Activated T-cell treated with anti-CD3 and anti-CD28 coated beads for 1 hour (primary cell): ENCODE data around the gene SH3PXD2A.
"Not testable (repeated sequence)": the region's sequence is repeated elsewhere in the genome, so short reads cannot be mapped to it uniquely, and the experiment has no call there.

ENCODE experiments used
- DNase-seq: peaks from one replicate; pipeline ENCODE4 v3.0.0-alpha.2; 2020; ENCODE audit warnings: low read depth

SH3PXD2A gene

DNA sequence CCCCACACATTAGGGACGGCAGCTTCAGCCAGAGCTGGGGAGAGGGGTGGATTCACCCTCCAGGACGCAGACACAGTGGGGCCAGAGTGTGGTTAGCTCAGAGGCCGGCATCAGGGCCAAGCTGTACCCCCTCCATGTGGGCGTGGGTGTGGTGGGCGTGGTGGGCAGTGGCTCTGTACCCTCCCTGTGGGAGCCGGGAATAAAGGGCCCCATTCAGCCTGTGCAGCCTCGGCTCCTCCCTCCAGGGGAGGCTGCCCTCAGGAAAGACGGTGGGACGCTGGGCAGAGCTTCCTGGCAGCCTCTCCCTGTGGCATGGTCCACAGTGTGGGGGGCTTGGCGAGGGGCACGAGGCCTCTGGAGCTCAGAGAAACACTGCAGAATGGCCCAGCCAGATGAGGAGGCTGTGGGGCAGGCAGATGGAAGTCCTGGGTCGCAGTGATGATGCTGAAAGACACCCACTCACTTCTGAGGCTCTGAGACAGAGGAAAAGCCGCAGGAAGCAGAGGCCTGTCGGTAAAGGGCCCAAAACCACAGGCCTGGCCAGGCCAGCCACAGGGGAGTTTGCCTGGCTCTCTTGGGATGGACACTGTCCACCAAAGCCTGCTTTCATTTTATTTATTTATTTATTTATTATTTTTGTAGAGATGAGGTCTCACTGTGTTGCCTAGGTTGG, 108.0 kb downstream of the SH3PXD2A start:
- no peak for DNase-seq

DNA sequence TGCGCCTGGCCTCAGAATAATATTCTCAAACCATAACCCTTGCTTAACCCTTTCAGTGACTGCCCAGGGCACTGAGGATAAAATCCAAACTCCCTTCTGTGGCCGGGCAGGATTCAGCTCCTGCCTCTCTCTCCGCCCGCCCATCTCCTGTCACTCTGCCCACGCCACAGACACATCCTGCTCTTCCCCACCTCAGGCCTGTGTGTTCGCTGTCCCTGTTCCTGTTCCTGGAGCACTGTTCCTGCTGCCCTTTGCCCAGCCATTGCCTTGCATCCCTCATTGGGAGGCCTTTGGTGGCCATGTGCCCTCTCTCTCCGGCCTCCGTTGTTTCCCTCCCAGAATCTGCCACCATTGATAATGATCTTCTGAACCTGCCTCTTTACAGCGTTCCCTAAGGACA, 108.8 kb downstream of the SH3PXD2A start:
- DNase-seq, result no peak

DNA sequence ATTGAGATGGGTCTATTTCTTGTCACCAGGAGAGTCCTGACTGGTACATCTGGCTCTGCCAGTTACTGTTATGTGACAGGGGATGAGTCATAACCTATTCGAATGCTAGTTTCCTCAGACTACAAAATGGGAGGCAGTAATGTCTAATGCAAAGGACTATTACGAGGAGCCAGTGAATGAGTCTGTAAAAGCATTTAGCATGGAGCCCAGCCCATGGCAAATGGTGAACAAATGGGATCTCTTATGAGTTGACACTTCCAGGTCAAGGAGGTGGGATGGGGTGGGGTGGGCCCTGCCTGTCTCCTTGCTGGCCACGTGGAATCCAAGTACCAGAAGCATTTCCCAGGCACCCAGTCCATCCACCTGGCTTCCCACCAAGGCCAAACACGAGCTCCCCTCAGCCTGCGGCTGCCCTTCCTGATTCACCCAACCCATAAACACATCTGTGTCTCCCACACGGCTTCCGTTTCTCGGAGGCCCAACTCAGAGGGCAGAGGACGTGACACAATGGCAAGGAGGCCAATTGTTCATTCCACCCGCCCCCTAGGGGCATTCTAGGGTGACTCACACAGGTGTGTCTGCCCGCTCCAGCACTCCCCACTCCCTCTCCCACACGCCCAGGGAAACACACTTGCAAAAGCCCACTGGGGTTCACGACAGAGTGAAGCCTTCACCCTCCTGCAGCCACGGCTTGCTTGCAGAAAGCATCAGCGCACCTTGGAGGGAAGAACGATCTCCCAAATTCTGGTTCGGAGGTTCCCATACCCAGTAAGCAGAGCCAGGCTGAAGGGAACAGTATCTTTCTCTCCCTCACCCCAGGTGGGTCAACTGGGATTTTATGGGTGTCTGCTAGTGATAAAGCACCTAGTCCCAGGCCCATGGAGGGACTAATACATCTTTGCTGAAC, 109.8 kb downstream of the SH3PXD2A start:
- DNase-seq, result peak; percentile 37

DNA sequence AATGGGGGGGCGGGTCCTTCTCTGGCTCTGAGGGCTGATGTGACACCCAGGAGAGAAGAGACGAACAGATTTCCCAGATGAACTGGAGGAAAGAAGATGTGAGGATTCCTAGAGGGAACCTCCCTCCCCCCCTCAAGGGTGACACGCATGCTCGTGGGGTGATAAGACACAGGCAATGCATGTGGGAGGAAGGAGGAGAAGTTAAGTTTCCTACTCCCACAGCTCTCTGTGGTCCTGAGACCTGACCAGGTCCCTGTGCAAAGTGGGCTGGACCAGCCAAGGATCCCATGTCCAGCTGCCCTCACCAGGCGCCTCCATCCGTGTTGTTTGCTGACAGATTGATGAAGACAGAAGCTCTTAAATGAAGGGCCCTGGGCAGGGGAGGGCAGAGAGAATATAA, 112.6 kb downstream of the SH3PXD2A start:
- no peak for DNase-seq

DNA sequence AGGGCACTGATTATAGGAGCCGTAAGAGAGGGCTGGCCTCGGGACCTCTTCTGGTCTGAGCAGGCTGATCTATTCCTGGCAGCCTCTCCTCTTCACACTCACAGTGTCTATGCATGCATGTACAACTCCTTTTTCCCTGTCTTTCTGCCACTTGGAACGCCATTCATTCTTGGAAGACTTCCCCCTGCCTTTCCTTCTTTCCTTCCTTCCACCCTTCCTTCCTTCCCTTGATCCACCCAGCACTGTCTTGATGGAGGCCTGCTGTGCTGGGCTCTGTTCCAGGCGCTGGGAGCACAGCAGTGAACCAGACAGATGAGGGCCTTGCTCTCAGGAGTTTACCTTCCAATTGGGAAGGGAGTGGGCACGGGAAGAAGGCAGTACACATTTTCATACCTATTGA, 114.8 kb downstream of the SH3PXD2A start:
- no peak for DNase-seq

DNA sequence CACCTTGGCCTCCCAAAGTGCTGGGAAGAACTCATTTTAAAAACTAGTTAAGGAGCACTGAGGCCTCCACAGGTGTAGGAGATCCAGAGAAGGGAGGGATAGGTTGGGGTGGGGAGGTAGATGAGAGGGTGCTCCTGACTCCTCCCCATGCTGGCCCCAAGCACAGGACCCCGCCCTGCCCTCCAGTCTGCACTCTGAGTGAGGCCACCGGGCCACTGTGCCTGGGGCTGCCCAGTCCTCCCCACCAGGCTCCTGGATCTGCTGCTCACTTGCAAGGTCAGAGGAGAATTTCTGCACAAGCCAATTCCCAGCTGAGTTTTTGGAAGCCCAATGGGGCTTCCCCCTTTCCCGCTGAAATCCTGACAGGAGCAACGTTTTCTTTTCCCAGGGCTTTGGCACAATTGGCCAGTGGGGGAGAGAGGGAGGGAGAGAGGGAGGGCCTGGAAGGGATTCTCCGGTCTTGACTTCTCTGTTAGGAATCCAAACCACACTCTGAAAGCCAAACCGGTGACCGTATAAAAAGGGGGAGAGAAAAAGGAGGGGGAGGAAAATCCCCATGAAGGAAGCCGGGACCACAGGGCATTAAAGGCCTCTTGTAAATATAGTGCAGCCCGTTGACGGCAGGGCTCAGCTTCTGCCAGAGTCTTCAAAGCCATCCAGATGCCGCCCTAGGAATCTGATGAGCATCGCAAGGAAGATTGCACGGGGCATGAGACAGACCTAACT, 116.2 kb downstream of the SH3PXD2A start:
- no peak for DNase-seq

DNA sequence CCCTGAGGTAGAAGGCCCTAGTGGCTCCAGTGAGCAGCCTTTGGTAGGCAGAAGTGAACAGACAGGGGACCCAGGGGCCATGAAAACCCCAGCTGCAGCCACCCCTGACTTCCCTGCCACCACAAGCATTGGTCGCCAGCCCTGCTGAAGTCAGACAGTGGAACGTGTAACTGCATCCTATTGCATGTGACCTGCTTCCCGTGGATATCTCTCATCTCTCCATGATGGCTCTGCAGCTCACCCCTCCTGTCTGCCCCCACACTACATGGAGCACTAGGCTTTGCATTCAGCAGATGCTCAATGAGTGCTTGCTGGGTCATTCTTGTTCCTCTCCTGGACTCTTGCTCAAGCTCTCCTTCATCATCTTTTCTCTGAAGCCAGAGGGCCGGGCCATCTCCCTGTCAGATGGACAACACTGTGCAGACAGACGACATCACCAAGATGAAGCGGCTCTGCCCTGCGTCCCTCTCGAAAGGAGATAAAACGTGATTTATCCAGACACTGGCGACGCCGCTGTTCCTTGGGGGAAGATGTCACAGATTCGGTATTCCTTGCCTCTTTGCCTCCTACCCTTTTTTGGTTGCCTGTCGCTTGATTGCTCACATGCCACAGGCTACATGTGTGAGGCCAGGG, 117.5 kb downstream of the SH3PXD2A start:
- no peak for DNase-seq

DNA sequence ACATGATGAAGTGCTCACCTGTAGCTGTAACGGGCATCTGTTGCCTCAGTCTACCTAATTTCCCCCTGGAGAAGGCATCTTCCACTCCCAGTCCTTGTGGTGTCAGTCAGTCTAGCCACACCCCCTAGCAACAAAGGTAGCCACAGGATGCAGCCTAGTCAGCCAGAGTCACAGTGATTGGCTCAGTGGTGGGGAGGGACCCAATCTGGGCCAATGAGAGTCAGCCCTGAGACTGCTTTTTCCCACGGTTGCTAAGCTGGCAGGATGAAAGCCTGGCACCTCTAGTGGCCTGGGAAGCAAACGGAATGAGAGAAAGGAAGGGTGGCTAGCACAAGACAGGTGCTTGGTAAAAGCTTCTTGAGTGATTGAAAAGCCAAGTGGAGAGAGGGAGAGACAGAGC, 118.6 kb downstream of the SH3PXD2A start:
- no peak for DNase-seq

DNA sequence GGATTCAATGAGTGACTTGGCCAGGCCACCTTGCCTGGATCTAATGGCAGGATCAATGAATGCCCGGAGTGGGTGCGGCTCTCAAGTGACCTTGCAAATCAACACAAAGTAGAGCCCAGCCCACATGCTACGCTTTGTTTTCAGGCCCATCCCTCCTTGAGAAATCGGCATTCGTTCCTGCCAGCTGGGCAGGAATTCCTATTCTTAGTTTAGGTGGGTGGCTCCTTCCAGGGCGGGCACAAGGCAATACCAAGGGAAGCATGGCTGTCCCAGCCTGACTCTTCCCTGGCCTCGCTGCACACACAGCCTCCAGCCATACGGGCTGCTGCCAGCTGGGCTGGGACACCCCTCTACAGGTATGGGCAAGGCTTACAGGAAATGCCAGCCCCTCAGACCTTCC, 119.3 kb downstream of the SH3PXD2A start:
- DNase-seq, result no peak

DNA sequence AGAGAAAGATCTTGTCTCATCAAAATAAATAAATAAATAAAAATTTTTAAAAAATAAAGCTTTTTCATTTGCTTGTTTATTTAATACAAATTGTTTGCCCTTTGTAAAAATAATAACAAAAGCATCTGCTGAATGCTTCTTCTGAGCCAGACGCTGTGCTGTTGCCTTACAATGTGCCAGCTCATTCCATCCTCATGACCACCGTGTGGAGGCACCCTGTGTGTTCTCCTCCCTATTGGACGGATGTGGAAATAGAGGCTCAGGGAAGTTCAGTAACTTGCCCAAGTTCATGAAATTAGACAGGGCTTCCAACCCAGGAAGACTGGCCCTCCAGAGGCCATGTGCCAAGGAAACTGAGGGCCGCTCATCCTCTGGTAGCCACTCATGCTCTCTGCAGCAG, 120.6 kb downstream of the SH3PXD2A start:
- no peak for DNase-seq

DNA sequence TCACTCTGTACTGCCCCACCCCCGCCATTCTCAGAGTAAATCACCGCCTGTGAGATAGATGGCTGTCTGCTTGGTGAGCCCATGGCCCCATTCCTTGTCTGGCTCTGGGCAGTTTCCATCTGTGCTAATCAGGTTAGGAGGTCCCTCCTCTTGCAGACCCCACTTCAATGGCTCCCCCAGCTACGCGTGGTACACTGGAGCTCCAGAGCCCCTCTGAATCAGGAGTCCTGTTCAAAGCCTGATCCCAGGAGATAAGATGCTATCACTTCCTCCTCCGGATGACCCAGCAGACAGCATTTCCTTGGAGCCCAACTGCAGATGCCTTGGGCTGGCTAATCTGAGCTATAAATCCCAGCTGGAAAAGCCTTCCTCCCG, 122.3 kb downstream of the SH3PXD2A start:
- DNase-seq, result no peak

DNA sequence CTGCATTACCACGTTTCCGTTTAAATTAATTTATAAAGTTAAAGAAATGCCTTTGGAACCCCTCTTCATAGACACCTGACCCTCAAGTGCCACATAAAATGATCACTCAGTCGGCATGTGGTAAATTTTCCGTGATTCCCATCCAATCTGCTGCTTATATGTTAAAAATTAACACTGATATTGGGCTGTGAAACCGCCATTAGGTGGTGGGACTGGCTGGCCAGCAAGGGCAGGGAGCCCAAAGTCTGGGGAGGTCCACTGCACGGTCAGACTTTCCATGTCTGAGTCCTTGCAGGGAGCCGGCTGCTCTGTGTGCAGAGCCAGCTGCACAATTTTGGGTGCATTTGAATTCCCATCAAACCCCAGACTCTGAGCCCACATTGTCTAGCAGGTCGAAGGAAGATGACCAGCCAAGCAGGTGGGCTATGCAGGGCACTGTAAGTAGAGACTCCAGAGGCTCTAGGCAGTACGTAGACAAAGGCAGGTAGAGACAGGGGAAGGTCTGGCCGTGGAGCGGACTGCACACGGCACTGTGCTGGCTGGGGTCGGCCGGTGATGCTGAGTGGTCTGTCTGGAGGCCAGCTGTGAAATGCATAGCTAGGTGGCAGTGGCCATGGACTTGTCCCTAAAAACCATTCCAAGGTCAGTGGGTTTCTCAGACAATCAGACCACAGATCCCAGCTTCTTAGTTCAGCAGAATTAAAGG, 122.9 kb downstream of the SH3PXD2A start:
- no peak for DNase-seq

DNA sequence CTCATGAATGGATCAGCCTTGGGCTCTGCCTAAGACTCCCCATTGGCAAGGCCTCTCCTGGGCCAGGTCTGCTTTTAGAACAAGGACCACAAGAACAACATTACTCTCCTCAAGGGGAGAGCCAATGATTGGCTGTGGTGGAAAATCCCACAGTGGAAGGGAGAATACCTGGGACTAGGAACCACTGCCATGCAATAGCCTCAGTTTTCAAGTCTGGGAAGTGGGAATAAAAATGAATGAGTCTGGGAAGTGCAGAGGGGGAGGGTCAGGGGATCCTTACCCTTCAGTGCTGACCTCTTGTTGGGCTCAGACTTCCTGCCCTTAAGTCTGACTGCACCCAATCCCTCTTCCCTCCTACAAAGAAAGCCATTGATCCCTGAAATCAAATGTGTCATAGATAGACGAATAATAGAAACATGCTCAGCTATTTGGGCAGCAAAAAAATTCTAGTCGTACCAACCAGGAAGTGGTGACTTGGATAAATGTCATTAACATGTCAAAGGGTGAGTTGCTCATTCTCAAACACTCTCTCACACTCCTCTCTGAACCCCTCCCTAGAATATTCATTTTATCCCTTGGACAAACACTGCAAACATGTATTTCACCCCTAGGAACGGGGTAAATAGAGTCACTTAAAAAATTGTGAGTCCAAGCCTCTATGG, 123.6 kb downstream of the SH3PXD2A start:
- DNase-seq, result no peak

DNA sequence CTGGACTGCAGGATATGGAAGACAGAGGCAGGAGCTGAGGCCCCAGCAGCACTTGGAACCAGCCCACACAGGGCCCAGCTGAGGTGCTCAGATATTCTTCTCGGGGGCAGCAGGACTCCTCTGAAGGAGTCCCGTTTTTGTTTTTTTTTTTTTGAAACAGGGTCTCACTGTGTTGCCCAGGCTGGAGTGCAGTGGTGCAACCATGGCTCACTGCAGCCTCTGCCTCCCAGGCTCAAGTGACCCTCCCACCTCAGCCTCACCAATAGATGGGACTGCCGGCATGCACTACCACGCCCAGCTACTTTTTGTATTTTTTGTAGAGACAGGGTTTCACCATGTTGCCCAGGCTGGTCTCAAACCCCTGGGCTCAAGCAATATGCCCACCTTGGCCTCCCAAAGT, 124.3 kb downstream of the SH3PXD2A start:
- not testable (repeated sequence) for DNase-seq

DNA sequence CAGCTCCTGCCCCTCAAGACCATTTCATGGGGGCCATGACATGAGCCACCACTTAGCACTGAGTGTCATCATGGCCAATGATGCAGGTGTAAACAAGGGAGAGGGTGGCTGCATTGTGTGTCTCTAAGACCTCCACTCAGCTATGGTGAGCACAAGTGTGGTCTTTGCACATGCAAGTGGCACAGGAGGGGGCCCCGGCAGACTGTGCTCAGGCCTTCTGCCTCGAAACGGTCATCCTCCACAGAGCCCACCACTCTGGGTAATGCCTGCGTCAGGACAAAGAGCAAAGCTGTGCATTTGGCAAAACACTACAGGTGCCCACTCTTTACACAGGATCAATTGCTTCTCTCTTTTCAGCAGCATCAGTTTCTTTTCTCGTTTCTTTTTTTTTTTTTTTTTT, 125.5 kb downstream of the SH3PXD2A start:
- no peak for DNase-seq

DNA sequence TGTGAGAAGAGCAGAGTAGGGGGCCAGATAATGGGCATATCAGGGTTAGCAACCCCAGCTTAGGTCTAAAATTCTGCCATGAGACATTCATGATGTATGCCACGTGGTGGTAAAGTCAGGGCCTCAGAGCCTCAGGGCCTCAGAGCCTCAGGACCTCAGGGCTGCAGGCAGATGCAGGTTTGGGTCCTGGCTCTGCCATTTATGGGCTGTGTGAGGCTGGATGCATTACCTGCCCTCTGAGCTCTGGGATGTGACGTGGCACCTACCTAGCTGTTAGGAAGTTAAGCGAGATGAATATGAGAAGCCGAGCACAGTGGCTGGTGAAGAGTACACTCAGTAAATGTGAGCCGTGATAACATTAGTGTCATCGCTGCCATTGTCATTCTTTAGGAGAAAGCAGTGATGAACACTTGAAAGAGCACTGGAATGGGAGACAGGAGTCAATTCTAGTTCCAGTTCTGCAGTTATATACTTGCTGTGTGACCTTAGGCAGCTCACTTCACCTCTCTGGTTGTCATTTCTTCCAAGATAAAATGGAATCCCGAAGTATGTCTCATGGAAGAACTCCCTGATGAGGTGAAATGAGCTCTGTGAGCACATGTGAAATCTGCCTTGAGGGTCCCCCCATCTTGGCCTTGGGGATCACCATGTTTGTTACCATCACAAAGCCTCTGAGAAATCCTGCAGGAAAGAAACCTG, 127.2 kb downstream of the SH3PXD2A start:
- DNase-seq, result no peak

DNA sequence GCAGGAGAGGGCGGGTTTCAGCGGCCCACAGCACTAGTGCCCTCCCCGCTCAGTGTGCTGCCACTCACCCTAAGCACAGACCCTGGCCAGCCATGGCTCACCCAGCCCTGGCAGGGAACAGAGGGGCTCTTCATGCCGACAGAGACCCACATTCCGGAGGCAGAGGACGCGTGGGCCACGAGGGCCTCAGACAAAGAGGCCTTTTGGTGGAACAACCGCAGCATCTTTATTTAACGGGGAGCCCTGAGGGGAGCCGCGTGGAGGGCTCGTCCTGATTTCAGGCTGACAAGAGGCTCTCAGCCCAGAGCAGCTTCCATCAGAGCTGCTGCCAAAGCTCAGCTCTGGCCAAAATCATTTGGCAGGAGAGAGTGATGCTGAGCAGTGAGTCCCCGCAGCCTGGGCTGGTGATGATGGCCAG, 127.8 kb downstream of the SH3PXD2A start:
- DNase-seq, result no peak

DNA sequence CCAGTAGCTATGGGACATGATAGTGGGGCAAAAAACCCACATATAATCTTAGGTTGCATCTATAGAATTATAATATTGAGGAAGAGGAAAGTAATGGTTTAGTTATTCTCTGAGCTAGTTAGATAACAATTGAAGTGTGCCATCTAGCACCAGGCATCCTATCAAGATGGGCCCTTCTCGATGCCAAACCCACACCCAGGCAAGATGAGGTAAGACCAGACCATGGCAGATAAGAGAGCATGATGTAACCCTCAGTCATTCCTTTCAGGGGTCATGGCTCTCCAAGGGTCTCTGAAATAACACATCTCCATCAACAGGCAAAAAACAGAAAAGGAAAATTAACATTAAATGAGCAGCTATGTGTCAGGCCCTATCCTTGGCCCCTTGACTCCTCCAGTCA, 128.7 kb downstream of the SH3PXD2A start:
- no peak for DNase-seq

DNA sequence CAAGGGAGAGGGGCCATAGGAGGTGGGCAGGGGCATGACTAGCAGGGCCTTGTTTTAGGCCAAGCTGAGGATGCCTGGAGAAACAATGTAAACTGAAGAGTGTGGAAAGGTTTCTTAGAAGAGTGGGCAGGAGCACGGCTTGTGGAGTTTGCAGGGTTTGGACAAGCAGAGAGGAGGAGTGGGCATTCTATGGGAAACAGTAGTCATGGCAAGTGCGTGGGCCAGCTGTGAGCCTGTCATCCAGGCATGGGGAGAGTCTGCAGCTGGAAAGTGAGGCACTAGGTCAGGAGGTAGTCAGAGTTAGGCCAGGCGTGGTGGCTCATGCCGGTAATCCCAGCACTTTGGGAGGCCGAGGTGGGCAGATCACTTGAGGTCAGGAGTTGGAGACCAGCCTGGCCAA, 130.1 kb downstream of the SH3PXD2A start:
- DNase-seq, result no peak

DNA sequence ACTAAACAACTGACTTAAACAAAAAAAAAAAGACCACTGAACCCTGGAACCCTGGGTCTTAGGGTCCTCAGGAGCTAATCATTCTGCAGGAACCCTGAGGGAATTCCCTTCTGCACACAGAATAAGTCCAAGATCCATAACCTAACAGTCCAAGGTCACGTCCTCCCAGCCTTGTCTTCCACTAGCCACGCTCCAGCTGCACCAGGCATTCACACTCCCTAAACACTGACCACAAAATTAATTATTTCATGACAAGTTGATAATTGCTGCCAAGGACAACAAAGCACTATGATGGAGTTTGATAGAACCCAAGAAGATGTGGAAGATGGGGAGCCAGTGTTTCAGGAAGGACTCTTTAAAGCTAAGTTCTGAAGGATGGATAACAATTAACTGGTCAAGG, 130.6 kb downstream of the SH3PXD2A start:
- no peak for DNase-seq

DNA sequence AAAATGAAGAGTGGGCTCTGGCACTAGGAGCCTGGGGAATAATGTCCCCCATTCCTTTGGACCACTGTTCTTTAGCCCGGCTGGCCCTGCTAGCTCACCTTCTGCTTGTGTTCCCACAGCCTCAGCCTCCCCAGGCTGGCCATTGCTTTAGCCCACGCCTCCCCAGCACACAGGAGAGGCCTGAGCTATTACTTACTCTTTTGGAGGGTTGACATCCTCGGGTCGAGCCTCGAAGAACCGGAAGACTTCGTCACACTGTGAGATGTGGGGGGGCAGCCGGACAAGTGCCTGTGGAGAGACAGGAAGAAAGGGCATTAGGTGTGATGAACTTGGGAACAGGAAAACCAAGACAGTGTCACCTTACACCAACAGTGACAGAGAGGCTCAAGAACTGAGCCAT, 131.3 kb downstream of the SH3PXD2A start:
- DNase-seq, result no peak
